Transverse colon (tissue), 4 donors: ENCODE measurements around the gene DPAGT1. TPM values are rescaled to one million over a fixed set of nuclear protein-coding genes. Genes with fewer than 3 reads are reported as not detected.

Experiments
- DNase-seq: peaks from one replicate; pipeline ENCODE4 v3.0.0-alpha.2; 2019
- H3K27ac ChIP-seq, 4 donors: fragments of 200-600 bp; sonication (generic); 2 replicates each; pipeline ENCODE4 v1.5.1; 2016 to 2018; ENCODE audit warnings: inconsistent platforms in 4 of 4
- H3K27me3 ChIP-seq: fragments of 200-600 bp; sonication (generic); 2 replicates; pipeline ENCODE4 v1.5.1; 2017; ENCODE audit warnings: inconsistent platforms
- H3K36me3 ChIP-seq, 4 donors: fragments of 200-600 bp; sonication (generic); 2 replicates each; pipeline ENCODE4 v1.5.1; 2017 to 2019; ENCODE audit warnings: inconsistent platforms in 4 of 4
- H3K4me1 ChIP-seq, 4 donors: fragments of 200-600 bp; sonication (generic); 2 replicates each; pipeline ENCODE4 v1.5.1; 2017 to 2020; ENCODE audit warnings: inconsistent platforms in 4 of 4
- H3K4me3 ChIP-seq, 4 donors: fragments of 200-600 bp; sonication (generic); 1 replicate in 1 of 4; 2 replicates in 3 of 4; pipeline versions ENCODE4 v1.5.1 to v1.6.1; 2017 to 2019; ENCODE audit warnings: inconsistent platforms in 4 of 4
- H3K9me3 ChIP-seq, 2 donors: fragments of 200-600 bp; sonication (generic); 2 replicates each; pipeline ENCODE4 v1.5.1; 2017 to 2019; ENCODE audit warnings: inconsistent platforms in 2 of 2
- EP300 ChIP-seq: sonication (generic); formaldehyde crosslinking; IDR thresholded peaks from one replicate; pipeline ENCODE4 v1.6.1; 2017; ENCODE audit warnings: antibody characterized with exemption, low read depth
- POLR2A ChIP-seq: fragments of 450-650 bp; IDR thresholded peaks from one replicate; pipeline ENCODE4 v1.6.1; 2016; ENCODE audit warnings: antibody characterized with exemption, mild to moderate bottlenecking, moderate library complexity
- POLR2AphosphoS5 ChIP-seq, 3 donors: sonication (generic); formaldehyde crosslinking; IDR thresholded peaks; one replicate each; pipeline ENCODE4 v1.6.1; 2016; ENCODE audit warnings: antibody characterized with exemption in 3 of 3
- WGBS, 2 donors: methylation state at CpG; one replicate each; pipeline ENCODE4 v1.1.5; 2018; ENCODE audit warnings: low coverage in 1 of 2; 5-methylcytosine and 5-hydroxymethylcytosine counted together
- in situ Hi-C, 4 donors: fragments of 200-750 bp; cut with MboI; loops; one replicate each; pipeline versions ENCODE4 v1.15.0 to v1.15.1; 2017; ENCODE audit warnings: low sequenced_read_pairs in 3 of 4, low pct_ligation_motif_present in 1 of 4, low pct_unique_long_range_greater_than_20kb in 1 of 4
- intact Hi-C: fragments of 100-400 bp; cut with DNase I; formaldehyde crosslinking; loops from one replicate; pipeline ENCODE4 v1.15.1; 2023; ENCODE audit warnings: low total_unique reads
- total RNA-seq, 4 donors: library from RNA; depleted of rRNA; stranded (reverse); fragments of >200 nt; gene quantifications; one replicate each; pipeline ENCODE4 v1.1.0, GENCODE V29; 2016
- TF ChIP-seq, protein P1 (sequence below), 5 experiments: fragments of 200-600 bp in 3 of 5; fragments of 450-650 bp in 2 of 5; sonication (generic) in 3 of 5; IDR thresholded peaks; 1 replicate in 2 of 5; 2 replicates in 3 of 5; pipeline ENCODE4 v1.5.1; 2016 to 2017; ENCODE audit warnings: antibody characterized with exemption in 5 of 5, inconsistent platforms in 3 of 5, mild to moderate bottlenecking in 2 of 5, moderate library complexity in 1 of 5

The DPAGT1 gene
- total RNA-seq, 4 donors from 2014 or later = 4.5 to 63.9 (median 26.3) TPM

DNA sequence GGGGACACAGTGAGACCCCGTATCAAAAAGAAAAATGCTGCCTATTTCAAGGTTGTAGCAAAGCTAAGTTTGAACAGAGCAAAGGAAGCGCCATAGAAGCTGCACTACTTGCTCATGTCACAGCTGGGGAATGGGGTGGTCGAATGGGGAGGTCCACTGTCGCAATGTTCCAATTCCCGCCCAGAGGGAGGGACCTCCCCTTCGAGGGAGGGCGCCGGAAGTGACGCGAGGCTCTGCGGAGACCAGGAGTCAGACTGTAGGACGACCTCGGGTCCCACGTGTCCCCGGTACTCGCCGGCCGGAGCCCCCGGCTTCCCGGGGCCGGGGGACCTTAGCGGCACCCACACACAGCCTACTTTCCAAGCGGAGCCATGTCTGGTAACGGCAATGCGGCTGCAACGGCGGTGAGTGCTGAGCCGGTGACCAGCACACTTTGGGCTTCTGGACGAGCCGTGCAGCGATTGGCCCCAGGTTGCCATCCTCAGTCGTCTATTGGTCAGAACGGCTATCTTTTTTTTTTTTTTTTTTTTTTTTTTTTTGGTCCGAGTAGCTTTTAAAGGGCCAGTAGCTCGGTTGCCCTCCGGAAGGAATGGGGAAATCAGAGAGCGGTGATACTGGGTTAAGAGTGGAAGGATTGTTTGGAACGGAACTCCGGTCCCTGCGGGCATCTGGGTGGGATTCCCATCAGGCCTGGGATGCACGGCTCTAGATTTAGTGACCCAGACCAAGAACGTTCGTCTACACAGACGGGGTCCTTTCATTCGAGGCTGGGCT, 16.8 kb downstream of the DPAGT1 start, which contains the start of gene HMBS:
Gene HMBS, plus strand, starts transcription at position 219 of the 774 bp plus-strand sequence. Its CDS starts 153 bp downstream, at position 372.
- peak; percentile 95 for DNase-seq
- intact Hi-C loops = no loop called here
- Histone ChIP-seq H3K4me1 (peaks cover 10 to 15% (median 14%) of the 10 kb centered on the region in 4 donors), H3K4me3 (peak within 1 kb of the TSS; percentile 61 to 90 (median 72)), H3K27me3 (no peaks in the 10 kb centered on the region), H3K27ac (peak within 1 kb of the TSS; percentile 89 to 98 (median 92)), H3K9me3 (no peaks in the 10 kb centered on the region), H3K36me3 (peaks cover 0 to 12% (median 5%) of the 10 kb centered on the region in 4 donors)
- TF ChIP-seq, protein P1, sequence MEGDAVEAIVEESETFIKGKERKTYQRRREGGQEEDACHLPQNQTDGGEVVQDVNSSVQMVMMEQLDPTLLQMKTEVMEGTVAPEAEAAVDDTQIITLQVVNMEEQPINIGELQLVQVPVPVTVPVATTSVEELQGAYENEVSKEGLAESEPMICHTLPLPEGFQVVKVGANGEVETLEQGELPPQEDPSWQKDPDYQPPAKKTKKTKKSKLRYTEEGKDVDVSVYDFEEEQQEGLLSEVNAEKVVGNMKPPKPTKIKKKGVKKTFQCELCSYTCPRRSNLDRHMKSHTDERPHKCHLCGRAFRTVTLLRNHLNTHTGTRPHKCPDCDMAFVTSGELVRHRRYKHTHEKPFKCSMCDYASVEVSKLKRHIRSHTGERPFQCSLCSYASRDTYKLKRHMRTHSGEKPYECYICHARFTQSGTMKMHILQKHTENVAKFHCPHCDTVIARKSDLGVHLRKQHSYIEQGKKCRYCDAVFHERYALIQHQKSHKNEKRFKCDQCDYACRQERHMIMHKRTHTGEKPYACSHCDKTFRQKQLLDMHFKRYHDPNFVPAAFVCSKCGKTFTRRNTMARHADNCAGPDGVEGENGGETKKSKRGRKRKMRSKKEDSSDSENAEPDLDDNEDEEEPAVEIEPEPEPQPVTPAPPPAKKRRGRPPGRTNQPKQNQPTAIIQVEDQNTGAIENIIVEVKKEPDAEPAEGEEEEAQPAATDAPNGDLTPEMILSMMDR (IDR thresholded peaks at IDR 0.05) = no peak
- peak; percentile 54 for TF ChIP-seq POLR2A
- peak; percentile 79 to 88 (median 81) for TF ChIP-seq POLR2AphosphoS5 (IDR thresholded peaks at IDR 0.05)
- no peak for TF ChIP-seq EP300
- in situ Hi-C loops = no loop called here
- 0 to 1% methylated on average over 12 to 45 of the region's 45 CpGs for whole genome bisulfite sequencing, 2 donors

DNA sequence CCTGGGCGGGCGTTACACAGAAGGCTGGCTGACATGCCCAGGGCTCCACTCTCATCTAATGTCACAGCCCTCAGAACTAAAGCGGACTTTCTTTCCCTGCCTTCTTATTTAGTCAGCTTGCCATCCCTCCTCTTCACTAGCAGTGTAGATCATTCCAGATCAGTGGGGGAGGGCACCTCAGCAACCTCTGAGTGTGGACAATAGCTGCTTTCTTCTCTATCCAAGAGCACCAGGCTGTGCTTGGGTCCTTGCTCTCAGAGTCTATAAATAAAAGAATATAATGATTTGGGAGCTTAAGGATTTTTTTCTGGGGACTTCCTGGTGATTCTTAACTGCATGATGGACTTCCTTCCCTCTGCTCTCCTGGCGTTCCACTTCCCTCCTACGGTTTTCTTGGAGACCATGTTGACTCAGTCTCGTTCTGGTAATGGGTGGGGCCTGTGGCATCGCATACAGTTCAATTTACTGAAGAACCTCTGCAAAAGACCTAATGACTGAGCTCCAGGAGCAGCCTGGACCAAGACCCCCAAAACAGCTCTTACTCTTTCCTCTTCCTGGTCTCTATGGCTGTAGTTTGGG, 19.9 kb downstream of the DPAGT1 start:
- Histone ChIP-seq H3K4me3 (no peak overlapping the region), H3K4me1 (peaks cover 10 to 15% (median 14%) of the 10 kb centered on the region in 4 donors), H3K9me3 (no peaks in the 10 kb centered on the region), H3K36me3 (peaks cover 0 to 43% (median 20%) of the 10 kb centered on the region in 4 donors), H3K27ac (no peak overlapping the region), H3K27me3 (no peaks in the 10 kb centered on the region)
- DNase-seq = no peak
- no peak for TF ChIP-seq POLR2A
- no peak for TF ChIP-seq EP300
- no peak for TF ChIP-seq POLR2AphosphoS5 (IDR thresholded peaks at IDR 0.05)
- TF ChIP-seq, protein P1 (IDR thresholded peaks at IDR 0.05) = no peak
- intact Hi-C loops (no loop called here), in situ Hi-C loops (no loop called here)
- WGBS, 2 donors = 58 to 74% methylated on average over 4 to 7 of the region's 7 CpGs

DNA sequence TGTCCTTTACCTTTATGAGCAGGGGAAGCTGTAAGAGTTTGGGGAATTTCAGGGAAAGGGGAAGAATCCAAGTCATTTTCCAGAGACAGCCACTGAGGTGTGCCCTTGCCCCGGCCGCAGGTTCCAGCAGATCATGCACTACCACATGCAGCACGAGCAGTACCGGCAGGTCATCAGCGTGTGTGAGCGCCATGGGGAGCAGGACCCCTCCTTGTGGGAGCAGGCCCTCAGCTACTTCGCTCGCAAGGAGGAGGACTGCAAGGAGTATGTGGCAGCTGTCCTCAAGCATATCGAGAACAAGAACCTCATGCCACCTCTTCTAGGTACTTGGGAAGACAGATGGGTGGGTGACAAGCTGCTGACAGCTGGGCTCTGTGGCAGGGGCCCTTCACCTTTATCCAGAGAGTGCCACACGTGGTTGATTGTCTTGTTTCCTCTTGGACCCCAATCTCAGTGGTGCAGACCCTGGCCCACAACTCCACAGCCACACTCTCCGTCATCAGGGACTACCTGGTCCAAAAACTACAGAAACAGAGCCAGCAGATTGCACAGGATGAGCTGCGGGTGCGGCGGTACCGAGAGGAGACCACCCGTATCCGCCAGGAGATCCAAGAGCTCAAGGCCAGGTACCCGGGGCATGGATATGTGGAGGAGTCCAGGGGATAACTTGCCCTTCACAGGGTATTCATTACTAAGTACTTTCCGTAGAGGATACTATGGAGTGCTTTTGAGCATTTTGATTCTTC, 22.8 kb downstream of the DPAGT1 start:
- H3K4me1 ChIP-seq = no peaks in the 10 kb centered on the region
- whole genome bisulfite sequencing, 2 donors = 87 to 94% methylated on average over 8 to 19 of the region's 19 CpGs
- no peaks in the 10 kb centered on the region for H3K9me3 ChIP-seq
- intact Hi-C loops = no loop called here
- in situ Hi-C loops = no loop called here
- TF ChIP-seq, protein P1 (IDR thresholded peaks at IDR 0.05) = no peak
- TF ChIP-seq POLR2A (no peak), POLR2AphosphoS5 (IDR thresholded peaks at IDR 0.05) (no peak), EP300 (no peak)
- H3K27ac ChIP-seq = no peak overlapping the region
- DNase-seq = no peak
- peaks cover 0 to 56% (median 28%) of the 10 kb centered on the region in 4 donors for H3K36me3 ChIP-seq
- H3K4me3 ChIP-seq = no peak overlapping the region
- no peaks in the 10 kb centered on the region for H3K27me3 ChIP-seq

DNA sequence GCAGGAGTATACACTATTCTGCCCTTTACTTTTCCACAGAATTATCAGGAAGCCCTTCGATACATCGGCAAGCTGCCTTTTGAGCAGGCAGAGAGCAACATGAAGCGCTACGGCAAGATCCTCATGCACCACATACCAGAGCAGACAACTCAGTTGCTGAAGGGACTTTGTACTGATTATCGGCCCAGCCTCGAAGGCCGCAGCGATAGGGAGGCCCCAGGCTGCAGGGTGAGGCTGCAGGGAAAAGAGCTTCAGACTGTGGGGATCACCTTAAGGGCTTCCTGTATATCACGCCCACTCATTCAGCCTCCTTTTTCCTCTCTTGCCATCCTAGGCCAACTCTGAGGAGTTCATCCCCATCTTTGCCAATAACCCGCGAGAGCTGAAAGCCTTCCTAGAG, 23.8 kb downstream of the DPAGT1 start:
- H3K36me3 ChIP-seq = peaks cover 0 to 66% (median 33%) of the 10 kb centered on the region in 4 donors
- in situ Hi-C loops = no loop called here
- intact Hi-C loops = no loop called here
- no peak overlapping the region for H3K4me3 ChIP-seq
- TF ChIP-seq EP300 = no peak
- TF ChIP-seq, protein P1 (IDR thresholded peaks at IDR 0.05) = no peak
- TF ChIP-seq POLR2A = no peak
- H3K9me3 ChIP-seq = no peaks in the 10 kb centered on the region
- no peaks in the 10 kb centered on the region for H3K27me3 ChIP-seq
- no peak for DNase-seq
- 90 to 92% methylated on average over 2 to 11 of the region's 11 CpGs for WGBS, 2 donors
- H3K27ac ChIP-seq = no peak overlapping the region
- H3K4me1 ChIP-seq = no peaks in the 10 kb centered on the region
